ENCODE results near the gene GRB10.

Gene GRB10

GRCh38 chr7:50620433-50620832 is 162.3 kb downstream of the GRB10 start:
- ATAC-seq (ENCODE audit: insufficient read depth, low read depth) (no peak), DNase-seq (no peak)
- H3K9me3 ChIP-seq (ENCODE audit: insufficient read depth, low read length, severe bottlenecking) = no peaks in the 10 kb centered on the region
- no peaks in the 10 kb centered on the region for H3K79me2 ChIP-seq (ENCODE audit: insufficient read depth, low read length)
- TF ChIP-seq EZH2 (IDR thresholded peaks at IDR 0.05; ENCODE audit: borderline replicate concordance, low read depth, low read length, severe bottlenecking) (no peak), CTCF (IDR thresholded peaks at IDR 0.05; ENCODE audit: borderline replicate concordance, extremely low read depth, low read length, poor library complexity, severe bottlenecking) (no peak)
- H4K20me1 ChIP-seq (ENCODE audit: insufficient read depth, low read length) = no peaks in the 10 kb centered on the region
- no peak overlapping the region for H3K27ac ChIP-seq (ENCODE audit: low read length)
- no peaks in the 10 kb centered on the region for H3K36me3 ChIP-seq (ENCODE audit: insufficient read depth, low read length)
- no peak overlapping the region for H3K9ac ChIP-seq (ENCODE audit: low read depth, low read length)
- H3K4me2 ChIP-seq (ENCODE audit: insufficient read depth, low read length) = no peak overlapping the region
- no peak overlapping the region for H3K4me3 ChIP-seq (ENCODE audit: low read depth in 1 of 2, low read length in 2 of 2)
- H2AFZ ChIP-seq (ENCODE audit: low read depth, low read length) = no peak overlapping the region
- no peaks in the 10 kb centered on the region for H3K4me1 ChIP-seq (ENCODE audit: insufficient read depth, low read length)
- peaks cover 28% of the 10 kb centered on the region for H3K27me3 ChIP-seq (ENCODE audit: insufficient read depth, low read length, poor library complexity)

GRCh38 chr7:50619684-50620083 is 163.0 kb downstream of the GRB10 start:
- Histone ChIP-seq H4K20me1 (ENCODE audit: insufficient read depth, low read length) (no peaks in the 10 kb centered on the region), H3K4me2 (ENCODE audit: insufficient read depth, low read length) (no peak overlapping the region), H3K79me2 (ENCODE audit: insufficient read depth, low read length) (no peaks in the 10 kb centered on the region), H3K27me3 (ENCODE audit: insufficient read depth, low read length, poor library complexity) (peaks cover 26% of the 10 kb centered on the region), H3K27ac (ENCODE audit: low read length) (no peak overlapping the region), H3K9ac (ENCODE audit: low read depth, low read length) (no peak overlapping the region), H3K4me3 (ENCODE audit: low read depth in 1 of 2, low read length in 2 of 2) (no peak overlapping the region), H3K36me3 (ENCODE audit: insufficient read depth, low read length) (no peaks in the 10 kb centered on the region), H2AFZ (ENCODE audit: low read depth, low read length) (no peak overlapping the region), H3K9me3 (ENCODE audit: insufficient read depth, low read length, severe bottlenecking) (no peaks in the 10 kb centered on the region), H3K4me1 (ENCODE audit: insufficient read depth, low read length) (no peaks in the 10 kb centered on the region)
- ATAC-seq (ENCODE audit: insufficient read depth, low read depth) (no peak), DNase-seq (no peak)
- no peak for TF ChIP-seq CTCF (IDR thresholded peaks at IDR 0.05; ENCODE audit: borderline replicate concordance, extremely low read depth, low read length, poor library complexity, severe bottlenecking)
- no peak for TF ChIP-seq EZH2 (IDR thresholded peaks at IDR 0.05; ENCODE audit: borderline replicate concordance, low read depth, low read length, severe bottlenecking)

GRCh38 chr7:50618281-50618680 is 164.4 kb downstream of the GRB10 start:
- TF ChIP-seq EZH2 (IDR thresholded peaks at IDR 0.05; ENCODE audit: borderline replicate concordance, low read depth, low read length, severe bottlenecking) (no peak), CTCF (IDR thresholded peaks at IDR 0.05; ENCODE audit: borderline replicate concordance, extremely low read depth, low read length, poor library complexity, severe bottlenecking) (no peak)
- Histone ChIP-seq H3K4me1 (ENCODE audit: insufficient read depth, low read length) (no peaks in the 10 kb centered on the region), H3K4me3 (ENCODE audit: low read depth in 1 of 2, low read length in 2 of 2) (no peak overlapping the region), H3K9ac (ENCODE audit: low read depth, low read length) (no peak overlapping the region), H3K79me2 (ENCODE audit: insufficient read depth, low read length) (no peaks in the 10 kb centered on the region), H2AFZ (ENCODE audit: low read depth, low read length) (no peak overlapping the region), H4K20me1 (ENCODE audit: insufficient read depth, low read length) (no peaks in the 10 kb centered on the region), H3K27me3 (ENCODE audit: insufficient read depth, low read length, poor library complexity) (peaks cover 24% of the 10 kb centered on the region), H3K4me2 (ENCODE audit: insufficient read depth, low read length) (no peak overlapping the region), H3K9me3 (ENCODE audit: insufficient read depth, low read length, severe bottlenecking) (no peaks in the 10 kb centered on the region), H3K27ac (ENCODE audit: low read length) (no peak overlapping the region), H3K36me3 (ENCODE audit: insufficient read depth, low read length) (no peaks in the 10 kb centered on the region)
- ATAC-seq (ENCODE audit: insufficient read depth, low read depth) (no peak), DNase-seq (no peak)

GRCh38 chr7:50615519-50616080 is 167.1 kb downstream of the GRB10 start:
- H3K4me3 ChIP-seq (ENCODE audit: low read depth in 1 of 2, low read length in 2 of 2) = no peak overlapping the region
- H3K9me3 ChIP-seq (ENCODE audit: insufficient read depth, low read length, severe bottlenecking) = no peaks in the 10 kb centered on the region
- H3K27me3 ChIP-seq (ENCODE audit: insufficient read depth, low read length, poor library complexity) = peaks cover 14% of the 10 kb centered on the region
- H2AFZ ChIP-seq (ENCODE audit: low read depth, low read length) = no peak overlapping the region
- no peak for DNase-seq
- H3K36me3 ChIP-seq (ENCODE audit: insufficient read depth, low read length) = no peaks in the 10 kb centered on the region
- no peak for ATAC-seq (ENCODE audit: insufficient read depth, low read depth)
- H3K4me1 ChIP-seq (ENCODE audit: insufficient read depth, low read length) = peaks cover 13% of the 10 kb centered on the region
- H3K4me2 ChIP-seq (ENCODE audit: insufficient read depth, low read length) = no peak overlapping the region
- H3K9ac ChIP-seq (ENCODE audit: low read depth, low read length) = no peak overlapping the region
- H3K79me2 ChIP-seq (ENCODE audit: insufficient read depth, low read length) = no peaks in the 10 kb centered on the region
- H3K27ac ChIP-seq (ENCODE audit: low read length) = no peak overlapping the region
- TF ChIP-seq CTCF (IDR thresholded peaks at IDR 0.05; ENCODE audit: borderline replicate concordance, extremely low read depth, low read length, poor library complexity, severe bottlenecking) = no peak
- no peak for TF ChIP-seq EZH2 (IDR thresholded peaks at IDR 0.05; ENCODE audit: borderline replicate concordance, low read depth, low read length, severe bottlenecking)
- H4K20me1 ChIP-seq (ENCODE audit: insufficient read depth, low read length) = no peaks in the 10 kb centered on the region
